HuH-7.5 (cell line): ENCODE measurements around the gene CNST.
"Not testable (repeated sequence)": the region's sequence is repeated elsewhere in the genome, so short reads cannot be mapped to it uniquely, and the experiment has no call there.

Experiments used
- DNase-seq: peaks from one replicate; pipeline ENCODE4 v3.0.0; 2011; ENCODE audit warnings: low spot score

CNST gene

GRCh38 chr1:246587032-246587431 is 20.8 kb downstream of the CNST start:
- DNase-seq, result no peak

DNA sequence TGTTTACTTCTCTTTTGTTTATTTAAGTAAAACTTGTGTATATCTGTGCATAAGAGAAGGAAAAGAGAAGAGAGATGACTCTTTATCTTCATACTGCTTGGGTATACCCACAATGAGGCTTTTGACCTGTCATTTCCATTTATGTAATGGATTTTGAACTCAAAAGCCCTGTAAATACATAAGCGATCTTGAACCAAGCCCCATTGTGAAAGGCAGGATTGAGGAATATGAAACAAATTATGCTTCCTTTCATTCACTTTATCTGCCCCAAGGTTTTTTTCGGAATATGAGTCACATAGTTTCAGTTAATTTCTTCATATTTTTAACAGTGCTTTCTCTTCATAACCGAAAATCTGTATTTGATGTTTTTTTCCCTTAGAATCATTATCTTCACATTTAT is 21.4 kb downstream of the CNST start:
- no peak for DNase-seq

DNA sequence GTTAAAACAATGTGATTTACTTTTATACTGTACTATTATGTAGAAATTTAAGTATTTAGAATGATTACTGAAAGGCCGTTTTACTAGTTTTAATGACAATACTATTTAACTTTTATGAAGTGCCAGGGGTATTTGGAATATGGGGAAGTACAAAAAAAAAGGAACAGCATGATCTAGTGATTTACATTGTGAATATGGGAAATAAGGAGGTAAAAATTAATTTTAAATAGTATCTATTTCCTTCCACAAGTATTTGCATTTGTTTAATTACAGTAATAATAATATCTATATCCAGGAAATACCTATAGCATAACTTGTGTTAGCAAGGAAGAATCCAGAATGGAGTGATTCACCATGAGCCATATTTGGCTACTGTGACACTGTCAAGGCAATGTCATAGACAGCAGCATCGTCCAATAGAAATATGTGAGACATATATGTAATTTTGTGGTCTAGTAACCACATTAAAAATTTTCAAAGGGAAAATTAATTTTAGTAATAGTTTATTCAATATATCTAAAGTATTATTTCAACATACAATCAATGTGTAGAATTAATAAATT is 22.0 kb downstream of the CNST start:
- DNase-seq, result no peak

DNA sequence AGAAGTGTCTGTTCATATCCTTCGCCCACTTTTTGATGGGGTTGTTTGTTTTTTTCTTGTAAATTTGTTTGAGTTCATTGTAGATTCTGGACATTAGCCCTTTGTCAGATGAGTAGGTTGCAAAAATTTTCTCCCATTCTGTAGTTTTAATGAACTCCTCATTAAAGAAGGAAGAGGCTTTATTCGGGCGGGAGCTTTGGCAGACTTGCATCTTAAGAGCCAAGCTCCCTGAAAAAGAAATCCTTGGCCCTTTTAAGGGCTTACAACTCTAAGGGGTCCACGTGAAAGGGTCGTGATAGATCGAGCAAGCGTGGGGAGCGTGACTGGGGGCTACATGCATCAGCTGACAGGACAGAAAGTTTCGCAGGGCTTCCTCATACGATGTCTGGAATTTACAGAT is 23.7 kb downstream of the CNST start:
- DNase-seq, result not testable (repeated sequence)

DNA sequence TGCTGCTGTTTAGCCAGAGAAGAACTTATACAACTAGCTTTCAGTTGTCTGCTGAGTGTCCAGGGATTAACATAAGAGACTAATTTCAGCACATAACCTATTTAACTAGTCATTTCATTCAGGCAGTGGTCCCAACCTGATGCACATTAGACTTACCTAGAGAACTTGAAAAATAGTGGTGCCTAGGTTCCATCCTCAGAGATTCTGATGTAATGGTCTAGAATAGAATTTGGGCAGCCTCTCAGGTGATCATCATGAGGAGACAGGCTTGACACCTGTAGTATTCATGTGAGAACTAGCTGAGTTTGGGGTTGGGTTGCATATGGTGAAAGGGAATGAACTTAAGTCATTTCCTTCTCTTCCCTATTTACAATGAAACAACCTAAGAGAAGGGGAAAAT is 24.8 kb downstream of the CNST start:
- DNase-seq, result no peak

DNA sequence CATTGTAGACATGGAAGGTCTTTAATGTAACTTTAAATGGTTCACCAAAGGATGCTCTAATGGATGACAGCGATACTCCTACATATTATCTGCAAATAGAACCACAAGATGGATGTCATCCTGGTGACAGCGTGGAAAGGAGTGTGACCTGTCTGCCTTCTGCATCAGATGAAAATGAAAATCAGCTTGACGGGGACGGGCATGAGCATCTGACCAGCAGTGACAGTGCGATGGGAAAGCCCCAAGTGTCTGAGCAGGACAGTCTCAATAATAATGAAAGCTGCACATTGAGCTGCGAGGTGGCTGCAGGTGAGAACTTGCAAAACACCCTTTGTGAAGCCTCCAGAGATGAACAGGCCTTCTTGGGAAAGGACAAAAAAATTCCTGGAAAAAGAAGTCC is 25.2 kb downstream of the CNST start:
- no peak for DNase-seq

GRCh38 chr1:246591958-246592357 is 25.7 kb downstream of the CNST start:
- no peak for DNase-seq

DNA sequence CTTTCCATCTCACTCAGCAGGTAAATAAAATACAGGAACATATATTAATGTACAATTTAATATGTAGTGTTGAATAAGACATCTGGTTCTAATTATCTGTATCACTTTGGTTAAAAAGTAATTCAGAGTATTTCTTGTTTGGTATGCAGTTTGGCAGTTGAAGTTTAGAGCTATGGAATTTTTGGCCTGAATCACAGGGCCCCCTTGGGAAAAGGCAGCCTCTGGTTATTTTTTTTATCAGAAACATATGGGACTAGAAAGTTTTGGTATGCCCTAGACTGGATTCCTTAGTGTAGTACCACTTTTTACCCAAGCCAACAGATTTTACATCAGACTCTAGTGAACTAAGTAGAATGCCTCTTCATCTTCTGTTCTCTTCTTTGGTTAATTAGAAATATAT is 26.4 kb downstream of the CNST start:
- DNase-seq, result no peak

DNA sequence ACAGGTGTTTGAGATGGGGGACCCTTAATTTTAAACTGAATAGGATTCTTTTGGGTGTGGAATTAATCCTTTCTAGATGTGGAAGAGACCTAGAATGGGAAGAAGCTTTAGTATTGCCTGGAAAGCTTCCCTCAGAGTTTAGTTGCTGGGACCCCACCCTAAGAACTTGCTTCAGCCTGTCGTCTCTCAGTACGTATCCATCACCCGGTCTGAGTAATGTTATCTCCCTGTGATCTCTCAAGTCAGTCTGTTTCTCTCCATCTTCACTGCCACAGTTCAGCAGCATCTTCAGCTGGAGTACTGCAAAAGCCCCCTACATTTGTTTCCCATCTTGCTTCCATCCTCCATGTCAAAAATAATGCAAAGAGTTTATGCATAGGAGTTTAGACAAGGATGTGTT is 28.9 kb downstream of the CNST start:
- no peak for DNase-seq

DNA sequence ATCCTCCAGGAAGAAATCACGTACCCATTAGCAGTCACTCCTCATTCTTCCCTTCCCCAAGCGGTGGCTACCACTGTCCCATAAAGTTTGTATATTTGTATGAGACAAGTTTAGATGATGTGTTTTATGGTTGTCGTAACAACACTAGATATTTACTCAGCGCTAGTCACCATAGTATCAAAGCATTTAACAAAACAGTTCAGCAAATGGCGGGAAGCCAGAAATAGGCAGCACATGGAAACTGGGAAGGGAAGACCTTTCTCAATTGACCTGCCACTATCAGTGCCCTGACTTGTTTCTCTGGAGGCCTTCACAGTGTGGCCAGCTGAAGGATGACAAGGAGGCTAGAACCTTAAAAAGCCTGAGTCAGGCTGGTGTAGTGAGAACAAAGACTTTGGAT is 31.1 kb downstream of the CNST start:
- DNase-seq, result no peak

- no peak for DNase-seq
Observed at GRCh38 chr1:246597971-246598370, 31.7 kb downstream of the CNST start.

GRCh38 chr1:246599315-246599714 is 33.1 kb downstream of the CNST start:
- no peak for DNase-seq

DNA sequence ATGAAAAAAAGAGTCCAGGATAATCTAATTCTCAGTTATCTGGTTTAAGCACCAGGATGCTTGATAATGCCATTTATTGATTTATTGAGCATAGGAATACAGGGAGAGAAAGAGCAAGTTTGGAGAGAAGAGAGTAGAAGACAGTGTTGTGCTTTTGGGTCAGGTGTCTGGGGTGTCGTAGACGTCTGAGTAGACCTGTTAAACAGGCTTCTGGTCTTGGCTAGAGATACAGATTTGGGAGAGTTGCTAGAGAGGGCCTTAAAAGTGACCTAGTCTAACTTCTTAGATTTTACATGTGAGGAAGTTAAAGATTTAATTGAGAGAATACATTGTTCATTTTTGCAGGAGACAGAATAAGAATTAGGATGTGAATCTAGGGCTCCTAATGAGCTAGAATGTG is 34.3 kb downstream of the CNST start:
- no peak for DNase-seq

DNA sequence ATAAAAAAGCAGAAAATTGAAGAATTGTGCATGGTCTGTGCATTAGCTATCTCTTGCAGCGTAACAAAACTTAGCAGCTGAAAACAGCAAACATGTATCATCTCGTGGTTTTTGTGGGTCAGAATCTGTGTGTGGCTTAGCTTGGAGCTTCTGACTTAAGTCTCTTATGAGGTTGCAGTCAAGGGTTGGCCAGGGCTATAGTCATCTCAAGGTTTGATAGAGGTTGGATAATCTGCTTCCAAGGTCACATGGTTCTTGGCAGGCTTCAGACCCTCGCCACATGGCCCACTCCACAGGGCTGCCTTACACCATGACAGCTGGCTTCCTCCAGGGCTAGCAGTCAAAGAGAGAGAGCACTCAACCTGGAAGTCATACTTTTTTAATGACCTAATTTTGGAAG is 35.9 kb downstream of the CNST start:
- DNase-seq, result no peak

- not testable (repeated sequence) for DNase-seq
Observed at GRCh38 chr1:246605231-246605630, 39.0 kb downstream of the CNST start.

GRCh38 chr1:246607462-246607861 is 41.2 kb downstream of the CNST start:
- DNase-seq, result no peak

DNA sequence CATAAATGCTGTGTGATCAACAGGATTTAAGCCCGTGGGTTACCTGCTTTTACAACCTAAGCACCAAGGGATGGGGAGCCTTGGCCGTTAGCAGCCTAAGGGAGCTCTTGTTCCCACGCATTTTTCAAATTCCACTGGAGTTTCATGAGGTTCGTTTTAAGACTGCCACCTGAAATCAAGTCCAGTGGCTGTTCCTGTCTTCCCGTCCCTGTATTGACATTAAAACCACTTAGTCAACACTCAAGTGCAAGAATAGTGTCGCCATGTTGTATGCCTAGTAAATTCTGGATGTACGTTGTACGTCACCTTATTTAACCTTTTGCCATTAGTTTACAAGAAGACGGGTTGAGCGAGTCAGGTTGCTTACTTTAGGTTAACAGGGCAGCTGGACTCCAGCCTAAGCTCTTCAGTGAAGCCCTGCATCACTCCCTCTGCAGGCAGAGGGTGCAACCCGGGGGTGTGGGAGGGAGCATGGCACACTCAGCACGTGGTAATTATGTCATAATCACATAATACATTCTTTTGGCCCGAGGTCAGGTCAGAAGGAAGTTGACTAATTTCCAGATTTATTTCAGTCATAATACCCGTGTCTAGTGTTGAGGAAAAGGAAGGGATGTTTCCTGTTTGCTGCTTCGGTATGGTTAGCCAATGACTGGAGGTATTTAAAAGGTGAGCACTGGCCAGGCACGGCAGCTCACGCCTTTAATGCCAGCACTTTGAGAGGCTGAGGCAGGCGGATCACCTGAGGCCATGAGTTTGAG is 42.5 kb downstream of the CNST start:
- DNase-seq, result peak; percentile 62

- DNase-seq, result no peak
Observed at GRCh38 chr1:246609632-246610031, 43.4 kb downstream of the CNST start.

- no peak for DNase-seq
Observed at GRCh38 chr1:246613096-246613758, 47.0 kb downstream of the CNST start.

- no peak for DNase-seq
Observed at GRCh38 chr1:246617156-246617555, 50.9 kb downstream of the CNST start.

- no peak for DNase-seq
Observed at GRCh38 chr1:246617768-246618167, 51.5 kb downstream of the CNST start.

DNA sequence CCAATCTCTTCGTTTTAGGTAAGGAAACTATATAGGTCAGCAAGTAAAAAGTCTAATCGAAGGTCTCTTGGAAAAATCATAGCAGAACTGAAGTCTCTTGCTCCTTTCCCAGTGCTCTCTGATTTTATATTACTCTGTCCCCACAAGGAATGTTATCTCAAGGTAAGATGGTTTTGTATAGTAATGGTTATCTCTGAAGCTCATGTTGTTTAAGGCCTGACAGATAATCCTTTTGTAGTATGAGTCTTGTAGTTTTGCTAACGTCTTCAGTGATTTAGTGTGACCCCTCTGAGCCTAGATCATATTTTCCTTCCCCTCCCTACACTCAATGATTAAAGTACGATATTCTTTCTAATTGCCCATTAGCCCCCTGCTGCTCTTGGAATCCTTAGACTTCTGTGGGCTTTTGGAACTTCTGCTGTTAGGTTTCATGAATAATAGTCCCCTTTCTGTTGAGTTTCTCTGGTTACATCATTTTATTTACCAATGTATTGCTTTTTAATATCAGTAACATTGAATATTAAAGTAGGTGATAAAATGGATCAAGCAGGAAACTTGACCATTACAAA is 52.1 kb downstream of the CNST start:
- DNase-seq, result no peak

- no peak for DNase-seq
Observed at GRCh38 chr1:246622035-246622652, 55.9 kb downstream of the CNST start.
